ENCODE results near the gene ZBTB2.

ZBTB2 gene

DNA sequence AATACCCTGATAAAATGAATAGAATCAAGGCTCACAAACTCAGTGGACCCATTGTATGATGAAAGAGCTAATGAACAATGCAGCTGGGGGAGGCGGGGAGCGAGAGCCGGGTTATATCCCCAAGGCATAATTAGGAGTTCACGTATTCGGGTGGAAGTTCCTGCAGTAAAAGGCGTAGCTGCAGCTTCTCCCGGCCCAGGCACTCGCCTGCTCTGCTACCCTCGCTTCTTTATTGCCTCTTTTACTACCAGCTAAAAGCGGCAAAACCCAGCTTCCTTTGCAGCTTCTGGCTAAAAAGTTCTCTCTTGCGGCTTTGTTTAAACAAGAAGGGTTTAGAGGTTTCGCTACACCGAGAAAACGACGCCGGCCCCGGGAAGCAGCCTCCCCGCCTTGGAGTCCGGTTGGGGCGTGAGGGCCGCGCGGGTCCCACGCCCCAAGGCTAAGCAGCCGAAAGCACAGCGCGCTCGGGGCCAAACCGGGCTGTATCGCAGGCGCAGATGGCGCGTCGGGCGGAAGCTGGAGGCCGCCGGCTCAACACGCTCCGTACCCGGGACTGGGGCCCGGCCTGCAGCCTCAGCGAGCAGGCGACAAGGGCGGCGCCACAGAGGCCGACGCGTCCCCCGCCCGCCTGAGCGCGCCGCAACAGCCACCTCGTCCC lies 1.6 kb downstream of the ZBTB2 start:
- Histone ChIP-seq H3K9ac (peak overlapping the region; percentile 84), H2AFZ (ENCODE audit: low read depth) (peak overlapping the region; percentile 62), H3K4me1 (ENCODE audit: low read depth, poor library complexity, severe bottlenecking) (peaks cover 57% of the 10 kb centered on the region), H3K4me3 (IDR thresholded peaks at IDR 0.05; ENCODE audit: insufficient read depth, low read depth, low read length) (no peak overlapping the region), H3K27ac (peak overlapping the region; percentile 97), H3K4me2 (peak overlapping the region; percentile 75), H3K36me3 (ENCODE audit: insufficient read depth) (no peaks in the 10 kb centered on the region), H3K27me3 (ENCODE audit: insufficient read depth, low read depth) (no peaks in the 10 kb centered on the region), H3K79me2 (ENCODE audit: insufficient read depth, low read depth) (peaks cover 77% of the 10 kb centered on the region), H4K20me1 (ENCODE audit: insufficient read depth) (0 out of 2 replicates have a peak, but pooled peaks cover under 1% of the 10 kb centered on the region)
- TF ChIP-seq, protein P1, sequence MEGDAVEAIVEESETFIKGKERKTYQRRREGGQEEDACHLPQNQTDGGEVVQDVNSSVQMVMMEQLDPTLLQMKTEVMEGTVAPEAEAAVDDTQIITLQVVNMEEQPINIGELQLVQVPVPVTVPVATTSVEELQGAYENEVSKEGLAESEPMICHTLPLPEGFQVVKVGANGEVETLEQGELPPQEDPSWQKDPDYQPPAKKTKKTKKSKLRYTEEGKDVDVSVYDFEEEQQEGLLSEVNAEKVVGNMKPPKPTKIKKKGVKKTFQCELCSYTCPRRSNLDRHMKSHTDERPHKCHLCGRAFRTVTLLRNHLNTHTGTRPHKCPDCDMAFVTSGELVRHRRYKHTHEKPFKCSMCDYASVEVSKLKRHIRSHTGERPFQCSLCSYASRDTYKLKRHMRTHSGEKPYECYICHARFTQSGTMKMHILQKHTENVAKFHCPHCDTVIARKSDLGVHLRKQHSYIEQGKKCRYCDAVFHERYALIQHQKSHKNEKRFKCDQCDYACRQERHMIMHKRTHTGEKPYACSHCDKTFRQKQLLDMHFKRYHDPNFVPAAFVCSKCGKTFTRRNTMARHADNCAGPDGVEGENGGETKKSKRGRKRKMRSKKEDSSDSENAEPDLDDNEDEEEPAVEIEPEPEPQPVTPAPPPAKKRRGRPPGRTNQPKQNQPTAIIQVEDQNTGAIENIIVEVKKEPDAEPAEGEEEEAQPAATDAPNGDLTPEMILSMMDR (conservative IDR thresholded peaks at IDR 0.05; ENCODE audit: low read depth, low read length) = no peak

DNA sequence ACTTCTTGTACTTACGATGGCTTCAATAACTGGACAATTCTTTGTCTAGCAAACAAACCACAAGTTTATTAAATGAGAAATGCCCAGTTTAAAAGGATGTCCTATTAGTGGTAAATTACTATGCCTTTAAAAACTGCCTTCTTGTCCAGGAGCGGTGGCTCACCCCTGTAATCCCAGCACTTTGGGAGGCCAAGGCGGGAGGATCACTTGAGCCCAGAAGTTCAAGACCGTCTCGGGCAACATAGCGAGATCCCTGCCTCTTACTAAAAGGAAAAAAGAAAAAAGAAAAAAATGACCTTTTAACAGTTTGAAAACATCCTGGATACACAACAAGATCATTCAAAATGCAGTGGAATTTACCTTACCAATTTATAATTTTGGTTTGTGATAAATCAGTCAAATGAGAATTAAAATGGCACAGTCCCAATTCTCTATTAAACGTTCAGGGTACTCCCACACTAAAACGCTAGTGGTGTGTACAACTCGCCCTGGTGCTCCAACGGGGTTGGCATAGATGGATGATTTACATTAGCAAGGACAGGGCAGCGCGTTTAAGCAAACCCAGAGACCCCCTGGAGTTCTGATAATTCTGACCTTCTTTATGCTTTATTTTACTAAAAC lies 2.3 kb downstream of the ZBTB2 start:
- peak overlapping the region; percentile 84 for H3K9ac ChIP-seq
- H3K27ac ChIP-seq = peak overlapping the region; percentile 97
- peak overlapping the region; percentile 62; the same call in 1 of the 2 replicates for H2AFZ ChIP-seq (ENCODE audit: low read depth)
- peak overlapping the region; percentile 75 for H3K4me2 ChIP-seq
- peaks cover 77% of the 10 kb centered on the region for H3K79me2 ChIP-seq (ENCODE audit: insufficient read depth, low read depth)
- no peaks in the 10 kb centered on the region for H3K36me3 ChIP-seq (ENCODE audit: insufficient read depth)
- no peaks in the 10 kb centered on the region for H4K20me1 ChIP-seq (ENCODE audit: insufficient read depth)
- no peak overlapping the region for H3K4me3 ChIP-seq (IDR thresholded peaks at IDR 0.05; ENCODE audit: insufficient read depth, low read depth, low read length)
- no peaks in the 10 kb centered on the region for H3K27me3 ChIP-seq (ENCODE audit: insufficient read depth, low read depth)
- TF ChIP-seq, protein P1 (conservative IDR thresholded peaks at IDR 0.05; ENCODE audit: low read depth, low read length) = no peak
- peaks cover 50% of the 10 kb centered on the region for H3K4me1 ChIP-seq (ENCODE audit: low read depth, poor library complexity, severe bottlenecking)

DNA sequence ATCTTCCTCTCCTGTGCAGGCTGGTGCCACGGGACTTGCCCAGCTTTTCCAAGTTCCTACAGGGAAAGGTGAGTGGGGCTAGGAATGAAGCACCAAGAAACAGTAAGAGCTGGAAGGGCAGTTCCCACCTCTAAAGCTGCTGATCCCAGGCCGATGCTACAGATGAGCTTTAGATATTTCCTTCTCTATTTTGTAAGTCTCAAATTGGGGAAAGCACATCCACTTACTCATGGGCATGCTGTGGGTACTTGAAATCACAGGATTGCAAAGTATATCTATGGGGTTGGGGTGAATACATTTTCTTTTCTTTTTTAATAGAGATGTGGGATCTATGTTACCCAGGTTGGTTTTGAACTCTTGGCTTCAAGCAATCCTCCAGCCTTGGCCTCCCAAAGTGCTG lies 3.1 kb downstream of the ZBTB2 start:
- Histone ChIP-seq H3K27me3 (ENCODE audit: insufficient read depth, low read depth) (no peaks in the 10 kb centered on the region), H3K9ac (no peak overlapping the region), H3K4me3 (IDR thresholded peaks at IDR 0.05; ENCODE audit: insufficient read depth, low read depth, low read length) (no peak overlapping the region), H3K4me2 (peak overlapping the region; percentile 75), H3K79me2 (ENCODE audit: insufficient read depth, low read depth) (peaks cover 77% of the 10 kb centered on the region), H2AFZ (ENCODE audit: low read depth) (no peak overlapping the region), H3K27ac (peak overlapping the region; percentile 97), H3K4me1 (ENCODE audit: low read depth, poor library complexity, severe bottlenecking) (peaks cover 42% of the 10 kb centered on the region), H3K36me3 (ENCODE audit: insufficient read depth) (no peaks in the 10 kb centered on the region), H4K20me1 (ENCODE audit: insufficient read depth) (no peaks in the 10 kb centered on the region)
- TF ChIP-seq, protein P1 (conservative IDR thresholded peaks at IDR 0.05; ENCODE audit: low read depth, low read length) = no peak

DNA sequence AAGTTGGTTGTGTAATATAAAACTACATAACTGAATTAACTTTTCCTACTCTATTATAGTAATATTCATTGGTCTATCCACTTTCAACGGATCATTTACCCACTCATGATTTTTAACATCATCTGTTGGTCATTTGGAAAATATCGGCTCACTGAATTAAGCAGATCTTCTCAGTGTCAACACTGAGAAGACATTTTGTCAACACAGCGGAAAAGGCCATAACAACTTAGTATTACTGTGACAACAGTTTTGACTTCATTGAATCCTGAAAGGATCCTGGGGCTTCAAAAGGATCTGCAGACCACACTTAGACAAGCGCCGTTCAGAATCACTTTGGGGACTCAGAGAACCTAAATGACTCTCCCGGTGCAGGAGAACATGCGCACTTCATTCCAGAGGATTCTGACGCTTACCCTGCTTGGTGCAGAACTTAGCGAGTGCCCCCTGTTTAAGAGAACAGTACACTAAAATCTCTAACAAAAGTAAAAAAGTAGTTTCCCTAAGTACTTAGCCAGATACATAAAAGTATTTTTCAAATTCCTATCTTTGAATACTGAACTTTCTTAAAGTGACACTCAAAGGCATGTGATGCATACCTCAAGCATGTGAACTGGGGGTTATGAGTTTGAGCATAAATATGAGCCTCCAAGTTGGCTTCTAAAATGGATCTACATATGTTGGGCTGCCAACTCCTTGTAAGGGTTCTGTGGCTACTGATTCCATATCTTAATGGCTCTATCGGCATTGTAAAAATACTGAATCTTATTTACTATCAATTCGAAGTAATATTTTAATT lies 4.0 kb downstream of the ZBTB2 start:
- Histone ChIP-seq H3K4me1 (ENCODE audit: low read depth, poor library complexity, severe bottlenecking) (peaks cover 37% of the 10 kb centered on the region), H3K4me2 (no peak overlapping the region), H3K79me2 (ENCODE audit: insufficient read depth, low read depth) (peaks cover 77% of the 10 kb centered on the region), H2AFZ (ENCODE audit: low read depth) (no peak overlapping the region), H3K27me3 (ENCODE audit: insufficient read depth, low read depth) (no peaks in the 10 kb centered on the region), H4K20me1 (ENCODE audit: insufficient read depth) (no peaks in the 10 kb centered on the region), H3K4me3 (IDR thresholded peaks at IDR 0.05; ENCODE audit: insufficient read depth, low read depth, low read length) (no peak overlapping the region), H3K9ac (no peak overlapping the region), H3K27ac (no peak overlapping the region), H3K36me3 (ENCODE audit: insufficient read depth) (no peaks in the 10 kb centered on the region)
- TF ChIP-seq, protein P1 (conservative IDR thresholded peaks at IDR 0.05; ENCODE audit: low read depth, low read length) = no peak

Measured in KMS-11 (cell line).